Bronchial epithelial cell (primary cell): ENCODE data around the gene POFUT1. TPM values are rescaled to one million over a fixed set of nuclear protein-coding genes. Genes with fewer than 3 reads are reported as not detected.
A peak's percentile ranks its signal among the peaks of the same experiment; 100 is the strongest.
"Not testable (repeated sequence)": the region's sequence is repeated elsewhere in the genome, so short reads cannot be mapped to it uniquely, and the experiment has no call there.

Source experiments
- DNase-seq: peaks from one replicate; pipeline ENCODE4 v3.0.0-alpha.2; 2010; ENCODE audit warnings: low read depth
- FAIRE-seq: peaks from 2 replicates; lab custom pipeline; 2011; peaks lifted over from hg19 to GRCh38; lab: Jason Lieb, UNC
- H3K27me3 ChIP-seq: 2 replicates; pipeline ENCODE4 v1.5.1; 2011; ENCODE audit warnings: low read length; ENCODE audit not compliant: control insufficient read depth, insufficient read depth
- H3K36me3 ChIP-seq: 2 replicates; pipeline ENCODE4 v1.5.1; 2011; ENCODE audit warnings: low read length; ENCODE audit not compliant: control insufficient read depth, insufficient read depth
- H3K4me3 ChIP-seq: 2 replicates; pipeline ENCODE4 v1.5.1; 2011; ENCODE audit warnings: mild to moderate bottlenecking, low read depth, low read length, control low read depth
- total RNA-seq: library from RNA; depleted of rRNA; stranded (reverse); fragments of >200 nt; gene quantifications from 2 replicates; pipeline ENCODE4 v1.2.1, GENCODE V29; 2014
- TF ChIP-seq, protein P1 (sequence below): IDR thresholded peaks from 2 replicates; pipeline ENCODE4 v1.5.1; 2011; ENCODE audit warnings: mild to moderate bottlenecking, moderate library complexity, low read length, control low read depth, inconsistent platforms; ENCODE audit not compliant: insufficient read depth, severe bottlenecking

Gene POFUT1
- total RNA-seq, 1 donor from 2014 or later = 27.6 TPM

DNA sequence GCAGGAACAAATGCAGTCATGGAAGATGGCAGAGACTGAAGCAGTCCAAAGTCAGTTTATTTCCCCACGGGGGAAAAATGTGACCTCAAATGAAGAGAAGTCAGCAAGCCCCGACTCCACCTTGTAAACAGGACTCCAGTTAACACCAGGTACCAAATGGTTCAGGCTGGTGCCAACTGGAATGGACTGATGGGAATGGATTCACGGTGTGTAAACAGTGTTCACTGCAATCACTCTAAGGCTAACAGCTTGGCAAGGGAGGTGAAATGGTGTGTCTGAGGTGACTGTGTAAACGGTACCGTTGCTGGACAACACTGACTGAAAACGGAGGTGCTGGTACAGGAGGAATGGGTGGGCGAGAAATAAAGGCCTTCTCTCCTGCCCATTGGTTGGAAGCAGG is 12.1 kb upstream of the POFUT1 start:
- TF ChIP-seq, protein P1, sequence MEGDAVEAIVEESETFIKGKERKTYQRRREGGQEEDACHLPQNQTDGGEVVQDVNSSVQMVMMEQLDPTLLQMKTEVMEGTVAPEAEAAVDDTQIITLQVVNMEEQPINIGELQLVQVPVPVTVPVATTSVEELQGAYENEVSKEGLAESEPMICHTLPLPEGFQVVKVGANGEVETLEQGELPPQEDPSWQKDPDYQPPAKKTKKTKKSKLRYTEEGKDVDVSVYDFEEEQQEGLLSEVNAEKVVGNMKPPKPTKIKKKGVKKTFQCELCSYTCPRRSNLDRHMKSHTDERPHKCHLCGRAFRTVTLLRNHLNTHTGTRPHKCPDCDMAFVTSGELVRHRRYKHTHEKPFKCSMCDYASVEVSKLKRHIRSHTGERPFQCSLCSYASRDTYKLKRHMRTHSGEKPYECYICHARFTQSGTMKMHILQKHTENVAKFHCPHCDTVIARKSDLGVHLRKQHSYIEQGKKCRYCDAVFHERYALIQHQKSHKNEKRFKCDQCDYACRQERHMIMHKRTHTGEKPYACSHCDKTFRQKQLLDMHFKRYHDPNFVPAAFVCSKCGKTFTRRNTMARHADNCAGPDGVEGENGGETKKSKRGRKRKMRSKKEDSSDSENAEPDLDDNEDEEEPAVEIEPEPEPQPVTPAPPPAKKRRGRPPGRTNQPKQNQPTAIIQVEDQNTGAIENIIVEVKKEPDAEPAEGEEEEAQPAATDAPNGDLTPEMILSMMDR = no peak
- DNase-seq (no peak), FAIRE-seq (no peak)
- Histone ChIP-seq H3K4me3 (no peak overlapping the region), H3K27me3 (no peaks in the 10 kb centered on the region), H3K36me3 (peaks cover 22% of the 10 kb centered on the region)

DNA sequence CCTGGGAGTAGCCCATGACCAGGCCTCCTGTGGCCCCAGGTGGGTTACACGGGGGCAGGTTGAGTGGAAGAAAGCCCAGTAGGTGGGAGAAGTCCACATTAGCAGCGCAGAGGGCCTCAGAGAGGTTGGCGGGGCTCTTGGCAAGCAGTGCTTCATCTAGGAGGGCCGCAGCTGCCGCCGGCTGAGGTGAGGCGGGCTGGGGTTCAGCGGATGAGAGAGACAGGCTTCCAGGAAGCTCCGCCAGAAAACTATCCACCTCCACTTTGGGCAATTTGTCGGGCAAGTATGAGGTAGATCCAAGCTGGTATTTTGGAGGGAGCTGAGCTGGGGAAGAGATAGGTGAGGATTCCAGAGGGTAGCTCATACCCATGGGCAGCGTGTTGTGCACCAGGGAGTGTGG is 11.1 kb upstream of the POFUT1 start:
- not testable (repeated sequence) for H3K4me3 ChIP-seq, H3K27me3 ChIP-seq, FAIRE-seq, DNase-seq
- H3K36me3 ChIP-seq = peaks cover 27% of the 10 kb centered on the region

DNA sequence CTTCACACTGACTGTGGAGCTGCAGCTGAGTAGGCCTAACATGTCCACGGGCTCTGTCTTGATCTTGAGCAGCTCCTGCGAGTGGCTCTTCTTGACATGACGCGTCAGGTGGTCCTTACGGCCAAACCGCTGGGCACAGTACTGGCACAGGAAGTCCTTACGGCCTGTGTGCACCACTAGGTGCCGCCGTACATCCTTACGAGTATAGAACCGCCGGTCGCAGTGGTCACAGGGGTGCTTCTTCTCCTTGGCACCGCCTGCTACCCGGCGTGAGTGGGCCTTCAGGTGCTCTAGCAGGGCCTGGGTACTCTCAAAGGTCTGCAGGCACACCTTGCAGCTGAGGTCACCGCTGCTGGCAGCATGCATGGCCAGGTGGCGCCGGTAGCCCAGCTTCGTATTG is 10.5 kb upstream of the POFUT1 start:
- FAIRE-seq = not testable (repeated sequence)

DNA sequence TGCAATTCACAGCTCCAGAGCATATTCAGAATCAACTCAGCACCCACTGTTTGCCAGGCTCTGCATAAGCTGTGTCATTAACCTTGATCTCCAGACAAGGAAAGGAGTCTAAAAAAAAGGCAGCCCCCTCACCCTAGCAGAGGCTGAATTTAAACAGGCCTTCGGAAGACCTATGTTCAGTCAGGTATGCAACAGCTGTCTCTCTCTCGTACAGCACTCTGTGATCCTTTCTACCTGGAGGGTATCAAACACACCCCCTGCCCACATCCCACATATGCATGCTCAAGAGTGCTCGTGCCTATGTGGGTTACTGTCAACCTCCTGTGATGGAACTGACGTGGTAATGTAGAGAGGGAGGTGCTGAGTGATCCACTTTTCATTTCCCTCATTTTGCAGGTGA is 8.7 kb upstream of the POFUT1 start:
- no peak for DNase-seq
- Histone ChIP-seq H3K27me3 (no peaks in the 10 kb centered on the region), H3K4me3 (no peak overlapping the region), H3K36me3 (peaks cover 30% of the 10 kb centered on the region)
- TF ChIP-seq, protein P1 = no peak
- FAIRE-seq = no peak

More for the DNA sequence above, 10.5 kb upstream of the POFUT1 start:
- H3K27me3 ChIP-seq, H3K4me3 ChIP-seq, DNase-seq: not testable (repeated sequence)
- H3K36me3 ChIP-seq = peaks cover 30% of the 10 kb centered on the region

DNA sequence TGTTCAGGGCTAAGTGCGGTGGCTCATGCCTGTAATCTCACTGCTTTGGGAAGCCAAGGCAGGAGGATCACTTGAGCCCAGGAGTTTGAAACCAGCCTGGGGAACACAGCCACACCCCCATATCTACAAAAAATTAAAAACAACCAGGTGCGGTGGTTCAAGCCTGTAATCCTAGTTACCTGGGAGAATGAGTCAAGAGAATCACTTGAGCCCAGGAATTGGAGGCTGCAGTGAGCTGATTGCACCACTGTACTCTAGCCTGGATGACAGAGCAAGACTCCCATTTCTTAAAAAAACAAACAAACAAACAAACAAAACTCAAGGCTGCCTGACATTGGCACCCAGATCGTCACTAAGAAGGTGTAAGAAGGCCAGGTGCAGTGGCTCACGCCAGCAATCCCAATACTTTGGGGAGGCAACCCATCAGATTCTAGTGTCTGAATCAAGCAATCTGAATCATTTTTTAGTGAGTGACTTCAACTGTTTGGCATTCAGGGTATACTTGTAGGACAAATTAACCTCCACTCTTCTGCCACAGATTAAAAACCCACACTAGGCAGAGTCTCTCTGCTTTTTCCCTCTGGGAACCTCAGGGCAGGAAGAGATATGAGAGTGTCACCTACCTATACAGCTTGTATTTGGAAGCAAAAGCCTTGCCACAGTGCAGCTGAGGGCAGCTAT is 6.2 kb upstream of the POFUT1 start:
- DNase-seq (peak; percentile 65), FAIRE-seq (no peak)
- H3K27me3 ChIP-seq = no peaks in the 10 kb centered on the region
- peaks cover 19% of the 10 kb centered on the region for H3K36me3 ChIP-seq
- TF ChIP-seq, protein P1 = no peak
- no peak overlapping the region for H3K4me3 ChIP-seq

DNA sequence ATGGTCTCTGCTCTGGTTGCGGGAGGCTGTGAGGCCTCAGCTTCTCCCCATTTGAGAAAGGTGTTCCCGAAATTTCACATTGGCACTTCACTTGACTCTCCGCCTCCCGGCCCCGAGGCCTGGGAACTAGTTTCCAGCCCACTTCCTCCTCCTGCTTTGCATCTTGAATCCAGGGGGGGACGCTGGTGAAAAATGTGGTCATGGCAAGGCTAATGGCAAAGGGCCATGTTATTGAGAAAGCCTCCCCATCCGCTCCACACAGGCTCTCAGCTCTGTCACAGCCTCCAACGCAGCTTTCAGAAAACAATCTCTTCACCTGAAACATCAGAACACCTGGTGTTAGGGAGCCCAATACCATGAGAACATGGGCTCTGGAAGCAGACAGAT is 5.7 kb upstream of the POFUT1 start:
- H3K36me3 ChIP-seq = peaks cover 15% of the 10 kb centered on the region
- no peaks in the 10 kb centered on the region for H3K27me3 ChIP-seq
- FAIRE-seq (no peak), DNase-seq (peak; percentile 35)
- TF ChIP-seq, protein P1 = no peak
- no peak overlapping the region for H3K4me3 ChIP-seq
